NCI-H2029 (cell line): ENCODE data around the gene INPP5B.
A peak's percentile ranks its signal among the peaks of the same experiment; 100 is the strongest.

Source experiments
- DNase-seq: peaks from one replicate; lab custom pipeline; 2025; lab: John Stamatoyannopoulos, UW

INPP5B gene

GRCh38 chr1:37867784-37868183, 79.1 kb downstream of the INPP5B start:
- no peak for DNase-seq

DNA sequence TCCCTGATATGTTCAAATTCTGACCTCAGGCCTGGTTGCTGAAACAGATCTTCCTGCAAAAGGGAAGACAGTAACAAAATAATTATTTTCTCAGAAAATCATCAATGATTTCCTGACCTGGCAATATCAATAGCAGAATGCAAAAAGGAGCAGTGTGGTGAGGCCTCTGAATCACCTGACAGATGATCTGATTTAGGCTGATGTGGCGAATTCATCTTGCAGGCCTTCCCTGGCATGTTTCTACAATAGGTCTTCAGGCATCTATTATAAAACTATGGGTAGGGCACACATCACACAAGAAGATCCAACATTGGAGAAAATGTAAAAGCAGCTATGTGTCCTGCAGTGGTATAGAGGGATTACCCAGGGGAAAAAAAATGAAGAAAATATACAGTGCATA, 80.4 kb downstream of the INPP5B start:
- no peak for DNase-seq

DNA sequence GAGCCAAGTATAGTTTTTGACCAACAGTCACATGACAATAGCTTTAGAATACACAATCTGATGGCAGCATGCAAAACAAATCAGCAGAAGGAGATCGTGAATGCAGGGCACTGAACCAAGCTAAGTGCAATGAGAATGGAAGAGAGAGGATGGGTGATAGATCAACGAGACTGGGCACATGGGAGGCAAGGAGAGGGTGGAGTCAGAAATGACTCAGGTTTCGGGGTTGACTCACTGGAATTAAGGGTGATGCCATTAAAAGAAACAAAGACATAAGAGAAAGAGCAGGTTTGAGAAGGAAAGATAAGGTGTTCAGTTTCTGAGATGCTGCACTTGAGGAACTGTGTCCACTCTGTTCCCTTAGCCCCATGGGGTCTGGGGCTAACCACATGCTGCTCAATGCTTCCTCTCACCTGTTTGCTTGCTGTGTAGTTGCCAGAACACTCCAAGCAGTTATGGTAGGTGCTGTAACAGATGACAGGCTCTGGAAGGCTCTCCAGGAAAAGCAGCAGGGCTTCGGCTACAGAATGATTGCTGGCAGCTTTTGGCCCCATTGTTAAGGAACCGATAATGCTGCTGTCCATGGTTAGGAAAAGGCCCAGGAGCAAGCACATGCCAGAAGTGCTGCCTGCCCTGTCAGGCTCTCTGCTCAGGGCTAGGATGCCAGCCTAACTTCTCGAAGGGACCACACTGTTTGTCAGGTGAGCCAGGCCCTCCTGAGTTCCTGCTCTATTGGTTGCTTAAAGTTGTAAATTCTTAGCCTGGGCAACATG, 81.3 kb downstream of the INPP5B start:
- DNase-seq = no peak

DNA sequence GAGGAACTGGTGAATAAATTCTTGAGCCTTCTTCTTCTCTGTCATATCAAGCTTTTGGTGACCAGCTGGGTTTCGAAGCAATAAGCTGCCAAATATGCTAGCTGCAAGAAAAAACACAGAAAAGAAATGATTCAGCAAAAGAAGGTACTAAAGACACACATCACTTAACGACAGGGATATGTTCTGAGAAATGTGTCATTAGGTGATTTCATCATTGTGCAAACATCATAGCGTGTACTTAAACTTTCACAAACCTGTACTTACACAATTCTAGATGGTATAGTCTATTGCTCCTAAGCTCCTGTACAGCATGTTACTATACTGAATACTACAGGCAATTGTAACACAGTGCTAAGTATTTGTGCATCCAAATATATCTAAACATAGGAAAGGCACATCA, 84.5 kb downstream of the INPP5B start:
- DNase-seq = no peak

DNA sequence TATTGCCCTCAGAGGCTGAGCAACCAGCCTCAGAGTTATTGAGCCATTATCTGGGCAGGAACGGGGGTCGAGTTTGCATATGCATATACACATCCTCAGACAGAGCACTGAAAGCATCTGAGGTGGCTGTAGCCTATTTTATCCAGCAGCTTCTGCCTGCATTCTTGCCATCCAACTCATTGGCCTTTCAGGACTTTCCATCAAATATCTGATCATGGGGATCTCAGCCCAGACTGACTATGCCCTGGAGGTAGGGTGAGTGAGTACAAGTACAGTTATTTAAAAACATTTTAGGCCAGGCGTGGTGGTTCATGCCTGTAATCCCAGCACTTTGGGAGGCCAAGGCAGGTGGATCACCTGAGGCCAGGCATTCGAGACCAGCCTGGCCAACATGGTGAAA, 85.7 kb downstream of the INPP5B start:
- DNase-seq = no peak

- no peak for DNase-seq
Observed at GRCh38 chr1:37860346-37860666, 86.5 kb downstream of the INPP5B start.

DNA sequence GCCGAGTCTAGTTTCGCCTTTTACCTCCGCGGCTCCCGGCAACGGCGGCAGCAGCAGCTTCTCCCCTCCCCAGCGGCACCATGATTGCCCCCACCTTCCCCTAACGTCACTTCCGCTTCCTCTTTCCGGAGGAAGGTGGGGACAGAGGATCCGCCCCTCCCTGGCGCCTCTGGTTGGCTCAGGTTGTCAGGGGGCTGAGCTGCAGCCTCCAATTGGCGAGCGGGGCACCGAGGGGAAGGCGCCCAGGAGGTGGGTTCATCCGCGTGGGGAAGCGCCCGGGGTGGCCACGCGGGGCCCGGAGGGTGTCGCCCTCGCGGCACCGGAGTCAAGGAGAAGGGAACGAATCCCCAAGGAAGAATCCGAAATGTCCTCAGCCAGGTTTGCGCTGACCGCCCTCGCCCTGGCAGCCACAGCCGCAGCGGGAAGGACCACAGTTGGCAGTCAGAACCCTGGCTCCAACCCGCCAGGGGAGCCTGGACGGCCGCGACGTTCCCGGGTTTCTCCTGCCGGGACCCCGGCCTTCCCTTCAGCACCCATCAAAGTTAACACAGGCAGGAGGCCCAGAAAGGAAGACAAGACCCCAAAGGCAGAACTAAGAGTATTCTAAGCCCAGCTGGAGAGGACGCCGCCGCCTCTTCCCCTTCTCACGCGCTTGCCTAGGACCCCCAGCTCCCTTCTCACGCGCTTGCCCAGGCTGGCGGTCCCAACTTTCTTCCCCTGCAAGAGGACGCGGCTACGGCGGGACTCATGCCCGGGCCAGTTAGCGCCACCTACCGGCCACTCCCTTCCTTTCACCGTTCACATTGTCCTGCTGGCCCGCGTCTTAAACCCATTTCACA, 87.1 kb downstream of the INPP5B start, which contains the start of gene MTF1:
Gene MTF1 (minus strand): TSS at position 86 of the 839 bp plus-strand sequence. CDS start 1,934 bp downstream, outside the sequence.
- peak; percentile 100 for DNase-seq

DNA sequence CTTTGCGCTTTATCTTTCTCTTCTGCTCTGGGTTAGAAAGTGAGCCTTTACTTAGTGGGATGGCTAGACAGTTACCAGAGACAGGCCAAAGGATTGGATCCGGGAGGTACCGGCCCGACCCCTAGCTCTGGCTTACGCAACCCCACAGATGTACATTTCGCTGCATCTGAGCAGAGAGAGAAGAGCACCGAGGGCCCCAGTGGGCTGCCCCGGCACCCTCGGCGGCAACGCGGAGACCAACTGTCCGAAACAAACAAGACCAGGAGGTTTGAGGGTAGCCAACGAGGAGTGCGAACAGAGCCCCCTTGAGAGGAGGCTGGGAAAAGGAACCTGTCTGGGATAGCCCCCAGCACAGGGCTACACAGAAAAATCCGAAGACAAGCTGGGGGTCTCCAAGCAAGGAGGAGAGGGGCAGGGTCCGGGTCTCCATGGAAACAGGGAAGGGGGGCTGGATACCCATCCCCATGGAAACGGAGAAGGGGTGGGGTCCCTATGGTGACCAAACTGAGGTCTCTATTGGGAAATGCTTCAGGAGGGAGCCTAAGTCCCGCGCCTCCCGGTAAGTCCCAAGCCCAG, 87.8 kb downstream of the INPP5B start:
- DNase-seq = no peak

DNA sequence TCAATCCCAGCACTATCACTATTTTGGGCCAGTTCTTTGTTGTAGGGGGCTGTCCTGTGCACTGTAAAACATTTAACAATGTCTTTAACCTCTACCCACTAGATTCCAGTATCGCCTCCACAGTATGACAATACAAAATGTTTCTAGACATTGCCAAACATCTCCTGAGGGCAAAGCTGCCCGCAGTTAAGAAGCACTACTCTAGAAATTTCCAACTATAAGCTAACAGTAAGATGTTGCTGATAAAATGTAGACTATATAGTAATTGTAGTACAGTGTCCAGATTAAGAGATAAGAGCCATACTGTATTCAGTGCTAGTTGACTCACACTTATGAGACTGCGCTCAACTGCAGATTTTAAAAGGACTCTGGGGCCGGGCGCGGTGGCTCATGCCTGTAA, 92.4 kb downstream of the INPP5B start:
- DNase-seq = no peak

DNA sequence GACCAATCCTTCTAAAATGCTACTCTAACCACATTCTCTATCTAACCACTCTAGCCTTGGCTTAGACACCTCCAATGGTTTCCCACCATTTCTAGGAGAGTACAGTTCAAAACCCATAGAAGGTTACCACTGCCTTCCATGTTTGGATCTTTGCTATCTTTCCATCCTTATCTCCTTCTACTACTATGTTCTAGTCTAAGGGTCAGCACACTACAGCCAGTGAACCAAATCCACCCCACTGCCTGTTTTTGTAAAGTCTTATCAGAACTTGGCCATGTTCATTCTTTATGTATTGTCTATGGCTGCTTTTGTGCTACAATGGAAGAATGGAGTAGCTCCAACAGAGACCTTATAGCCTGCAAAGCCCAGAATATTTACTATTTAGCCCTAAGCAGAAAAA, 93.7 kb downstream of the INPP5B start:
- DNase-seq = no peak

- DNase-seq = no peak
Observed at GRCh38 chr1:37851782-37852210, 95.1 kb downstream of the INPP5B start.

GRCh38 chr1:37851262-37851661, 95.6 kb downstream of the INPP5B start:
- DNase-seq = no peak

GRCh38 chr1:37850352-37850955, 96.4 kb downstream of the INPP5B start:
- DNase-seq = no peak

DNA sequence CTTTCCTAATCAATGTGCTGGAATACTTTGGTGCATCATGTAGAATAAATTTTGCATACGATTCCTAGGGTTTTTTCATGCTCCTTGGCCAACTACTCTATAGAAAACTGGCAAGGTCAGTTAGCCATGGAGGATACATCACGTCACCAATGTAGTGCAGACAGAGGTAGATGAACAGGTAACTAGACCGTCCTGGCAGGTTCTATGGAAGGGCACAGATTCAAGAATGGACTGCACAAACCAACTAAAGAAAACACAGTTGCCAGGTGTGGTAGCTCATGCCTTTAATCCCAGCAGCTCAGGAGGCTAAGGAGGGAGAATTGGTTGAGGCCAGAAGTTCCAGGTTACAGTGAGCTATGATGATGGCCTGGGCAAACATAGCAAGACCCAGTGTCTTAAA, 97.4 kb downstream of the INPP5B start:
- DNase-seq = no peak

GRCh38 chr1:37846647-37847339, 100.1 kb downstream of the INPP5B start:
- DNase-seq = no peak

- DNase-seq = no peak
Observed at GRCh38 chr1:37845786-37846185, 101.1 kb downstream of the INPP5B start.

DNA sequence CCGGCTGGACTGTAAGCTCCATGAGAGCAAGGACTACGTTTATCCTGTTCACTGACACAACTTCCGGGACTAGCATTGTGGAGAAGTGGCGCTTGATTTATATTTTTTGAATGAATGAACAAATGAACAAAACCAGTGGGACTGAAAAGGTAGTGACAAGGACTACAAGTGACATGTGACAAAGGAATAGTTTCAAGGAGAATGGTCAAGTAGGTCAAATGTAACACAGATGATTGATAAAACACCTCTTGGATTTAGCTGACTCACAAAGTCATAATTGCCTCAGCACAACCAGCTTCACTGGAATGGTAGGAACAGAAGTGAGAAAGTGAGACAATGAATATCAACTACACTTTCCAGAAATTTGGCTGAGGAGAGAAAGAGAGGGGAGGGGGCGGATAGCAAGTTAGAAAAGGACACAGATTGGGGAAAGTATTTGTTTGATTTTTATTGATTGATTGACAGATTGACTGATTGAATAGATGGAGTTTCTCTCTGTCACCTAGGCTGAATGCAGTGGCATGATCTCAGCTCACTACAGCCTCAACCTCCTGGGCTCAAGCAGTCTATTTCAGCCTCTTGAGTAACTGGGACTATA, 101.7 kb downstream of the INPP5B start:
- no peak for DNase-seq

GRCh38 chr1:37844536-37844935, 102.3 kb downstream of the INPP5B start:
- DNase-seq = no peak

GRCh38 chr1:37841652-37842051, 105.2 kb downstream of the INPP5B start:
- DNase-seq = no peak

- DNase-seq = no peak
Observed at GRCh38 chr1:37840711-37841110, 106.1 kb downstream of the INPP5B start.

GRCh38 chr1:37839676-37840075, 107.2 kb downstream of the INPP5B start:
- no peak for DNase-seq

- DNase-seq = no peak
Observed at GRCh38 chr1:37836788-37837187, 110.1 kb downstream of the INPP5B start.
